ENCODE data around the gene COL4A4. TPM values are rescaled to one million over a fixed set of nuclear protein-coding genes. Genes with fewer than 3 reads are reported as not detected.

COL4A4 gene
- total and polyA plus RNA-seq, 2 experiments from 2014 or later, result 1.3 to 3.1 TPM

GRCh38 chr2:227186751-227187150 is 22.7 kb upstream of the COL4A4 start:
- H3K79me2 ChIP-seq (replicated peaks; ENCODE audit: insufficient read depth), result no peaks in the 10 kb centered on the region
- H3F3A ChIP-seq (replicated peaks; ENCODE audit: low read depth), result no peaks in the 10 kb centered on the region
- H3K4me1 ChIP-seq (ENCODE audit: insufficient read depth), result peaks cover 29% of the 10 kb centered on the region
- TF ChIP-seq EZH2phosphoT487 (IDR thresholded peaks at IDR 0.05; ENCODE audit: unreplicated experiment), result no peak
- TF ChIP-seq JUNB (IDR thresholded peaks at IDR 0.05; ENCODE audit: unreplicated experiment), result no peak
- TF ChIP-seq NANOG (IDR thresholded peaks at IDR 0.05; ENCODE audit: borderline replicate concordance), result no peak
- no peak for TF ChIP-seq CREB1 (CRISPR knock-in tag; IDR thresholded peaks at IDR 0.05; ENCODE audit: low read depth)
- no peak for TF ChIP-seq STAT1 (IDR thresholded peaks at IDR 0.05; ENCODE audit: unreplicated experiment)
- TF ChIP-seq POLR2AphosphoS5 (IDR thresholded peaks at IDR 0.05; ENCODE audit: low read depth), result no peak
- no peak for TF ChIP-seq ZNF114 (CRISPR knock-in tag; IDR thresholded peaks at IDR 0.05)
- no peak for TF ChIP-seq EZH2 (IDR thresholded peaks at IDR 0.05; ENCODE audit: low read depth, unreplicated experiment)
- no peak overlapping the region for H3K27ac ChIP-seq (ENCODE audit: low read depth)
- DNase-seq (ENCODE audit: low spot score), result no peak
- peaks cover 22% of the 10 kb centered on the region for H3K9me2 ChIP-seq (ENCODE audit: insufficient read depth)
- no peak overlapping the region for H3K4me2 ChIP-seq
- Mint-ChIP-seq H3K9me3 (no peaks in the 10 kb centered on the region; the same call in 1 of the 3 replicates), H3K4me1 (peaks cover 39% of the 10 kb centered on the region), H3K36me3 (ENCODE audit: low read depth) (no peaks in the 10 kb centered on the region; the same call in 2 of the 3 replicates), H3K27ac (no peak overlapping the region), H3K27me3 (ENCODE audit: insufficient read depth, low read depth, poor library complexity) (peaks cover 2% of the 10 kb centered on the region), H3K4me3 (no peak overlapping the region)
- H3K27me3 ChIP-seq (ENCODE audit: insufficient read depth), result no peaks in the 10 kb centered on the region
- H3K36me3 ChIP-seq (ENCODE audit: insufficient read depth), result no peaks in the 10 kb centered on the region
- no peak for ATAC-seq
- H2AFZ ChIP-seq, result no peak overlapping the region
- H4K20me1 ChIP-seq (replicated peaks; ENCODE audit: insufficient read depth), result no peaks in the 10 kb centered on the region
- no peak overlapping the region for H3K4me3 ChIP-seq

GRCh38 chr2:227185615-227186232 is 21.7 kb upstream of the COL4A4 start:
- no peaks in the 10 kb centered on the region for H3K79me2 ChIP-seq (replicated peaks; ENCODE audit: insufficient read depth)
- H3K4me3 Mint-ChIP-seq, result no peak overlapping the region
- ATAC-seq (no peak), DNase-seq (ENCODE audit: low spot score) (no peak)
- H4K20me1 ChIP-seq (replicated peaks; ENCODE audit: insufficient read depth), result no peaks in the 10 kb centered on the region
- H3K27ac Mint-ChIP-seq, result no peak overlapping the region
- peak overlapping the region; percentile 66 for H3K4me2 ChIP-seq
- peaks cover 2% of the 10 kb centered on the region for H3K27me3 Mint-ChIP-seq (ENCODE audit: insufficient read depth, low read depth, poor library complexity)
- peaks cover 22% of the 10 kb centered on the region for H3K9me2 ChIP-seq (ENCODE audit: insufficient read depth)
- no peak overlapping the region for H2AFZ ChIP-seq
- no peaks in the 10 kb centered on the region; the same call in 1 of the 3 replicates for H3K9me3 Mint-ChIP-seq
- no peaks in the 10 kb centered on the region for H3F3A ChIP-seq (replicated peaks; ENCODE audit: low read depth)
- TF ChIP-seq REST (IDR thresholded peaks at IDR 0.05; ENCODE audit: unreplicated experiment), result no peak
- TF ChIP-seq ZNF331 (CRISPR knock-in tag; IDR thresholded peaks at IDR 0.05; ENCODE audit: low read depth), result no peak
- TF ChIP-seq, protein P1, sequence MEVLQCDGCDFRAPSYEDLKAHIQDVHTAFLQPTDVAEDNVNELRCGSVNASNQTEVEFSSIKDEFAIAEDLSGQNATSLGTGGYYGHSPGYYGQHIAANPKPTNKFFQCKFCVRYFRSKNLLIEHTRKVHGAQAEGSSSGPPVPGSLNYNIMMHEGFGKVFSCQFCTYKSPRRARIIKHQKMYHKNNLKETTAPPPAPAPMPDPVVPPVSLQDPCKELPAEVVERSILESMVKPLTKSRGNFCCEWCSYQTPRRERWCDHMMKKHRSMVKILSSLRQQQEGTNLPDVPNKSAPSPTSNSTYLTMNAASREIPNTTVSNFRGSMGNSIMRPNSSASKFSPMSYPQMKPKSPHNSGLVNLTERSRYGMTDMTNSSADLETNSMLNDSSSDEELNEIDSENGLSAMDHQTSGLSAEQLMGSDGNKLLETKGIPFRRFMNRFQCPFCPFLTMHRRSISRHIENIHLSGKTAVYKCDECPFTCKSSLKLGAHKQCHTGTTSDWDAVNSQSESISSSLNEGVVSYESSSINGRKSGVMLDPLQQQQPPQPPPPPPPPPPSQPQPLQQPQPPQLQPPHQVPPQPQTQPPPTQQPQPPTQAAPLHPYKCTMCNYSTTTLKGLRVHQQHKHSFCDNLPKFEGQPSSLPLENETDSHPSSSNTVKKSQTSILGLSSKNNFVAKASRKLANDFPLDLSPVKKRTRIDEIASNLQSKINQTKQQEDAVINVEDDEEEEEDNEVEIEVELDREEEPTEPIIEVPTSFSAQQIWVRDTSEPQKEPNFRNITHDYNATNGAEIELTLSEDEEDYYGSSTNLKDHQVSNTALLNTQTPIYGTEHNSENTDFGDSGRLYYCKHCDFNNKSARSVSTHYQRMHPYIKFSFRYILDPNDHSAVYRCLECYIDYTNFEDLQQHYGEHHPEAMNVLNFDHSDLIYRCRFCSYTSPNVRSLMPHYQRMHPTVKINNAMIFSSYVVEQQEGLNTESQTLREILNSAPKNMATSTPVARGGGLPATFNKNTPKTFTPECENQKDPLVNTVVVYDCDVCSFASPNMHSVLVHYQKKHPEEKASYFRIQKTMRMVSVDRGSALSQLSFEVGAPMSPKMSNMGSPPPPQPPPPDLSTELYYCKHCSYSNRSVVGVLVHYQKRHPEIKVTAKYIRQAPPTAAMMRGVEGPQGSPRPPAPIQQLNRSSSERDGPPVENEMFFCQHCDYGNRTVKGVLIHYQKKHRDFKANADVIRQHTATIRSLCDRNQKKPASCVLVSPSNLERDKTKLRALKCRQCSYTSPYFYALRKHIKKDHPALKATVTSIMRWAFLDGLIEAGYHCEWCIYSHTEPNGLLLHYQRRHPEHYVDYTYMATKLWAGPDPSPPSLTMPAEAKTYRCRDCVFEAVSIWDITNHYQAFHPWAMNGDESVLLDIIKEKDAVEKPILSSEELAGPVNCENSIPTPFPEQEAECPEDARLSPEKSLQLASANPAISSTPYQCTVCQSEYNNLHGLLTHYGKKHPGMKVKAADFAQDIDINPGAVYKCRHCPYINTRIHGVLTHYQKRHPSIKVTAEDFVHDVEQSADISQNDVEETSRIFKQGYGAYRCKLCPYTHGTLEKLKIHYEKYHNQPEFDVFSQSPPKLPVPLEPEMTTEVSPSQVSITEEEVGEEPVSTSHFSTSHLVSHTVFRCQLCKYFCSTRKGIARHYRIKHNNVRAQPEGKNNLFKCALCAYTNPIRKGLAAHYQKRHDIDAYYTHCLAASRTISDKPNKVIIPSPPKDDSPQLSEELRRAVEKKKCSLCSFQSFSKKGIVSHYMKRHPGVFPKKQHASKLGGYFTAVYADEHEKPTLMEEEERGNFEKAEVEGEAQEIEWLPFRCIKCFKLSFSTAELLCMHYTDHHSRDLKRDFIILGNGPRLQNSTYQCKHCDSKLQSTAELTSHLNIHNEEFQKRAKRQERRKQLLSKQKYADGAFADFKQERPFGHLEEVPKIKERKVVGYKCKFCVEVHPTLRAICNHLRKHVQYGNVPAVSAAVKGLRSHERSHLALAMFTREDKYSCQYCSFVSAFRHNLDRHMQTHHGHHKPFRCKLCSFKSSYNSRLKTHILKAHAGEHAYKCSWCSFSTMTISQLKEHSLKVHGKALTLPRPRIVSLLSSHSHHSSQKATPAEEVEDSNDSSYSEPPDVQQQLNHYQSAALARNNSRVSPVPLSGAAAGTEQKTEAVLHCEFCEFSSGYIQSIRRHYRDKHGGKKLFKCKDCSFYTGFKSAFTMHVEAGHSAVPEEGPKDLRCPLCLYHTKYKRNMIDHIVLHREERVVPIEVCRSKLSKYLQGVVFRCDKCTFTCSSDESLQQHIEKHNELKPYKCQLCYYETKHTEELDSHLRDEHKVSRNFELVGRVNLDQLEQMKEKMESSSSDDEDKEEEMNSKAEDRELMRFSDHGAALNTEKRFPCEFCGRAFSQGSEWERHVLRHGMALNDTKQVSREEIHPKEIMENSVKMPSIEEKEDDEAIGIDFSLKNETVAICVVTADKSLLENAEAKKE (CRISPR knock-in tag; IDR thresholded peaks at IDR 0.05), result no peak
- TF ChIP-seq STAT1 (IDR thresholded peaks at IDR 0.05; ENCODE audit: unreplicated experiment), result no peak
- no peak for TF ChIP-seq POLR2AphosphoS5 (IDR thresholded peaks at IDR 0.05; ENCODE audit: low read depth)
- no peaks in the 10 kb centered on the region; the same call in 2 of the 3 replicates for H3K36me3 Mint-ChIP-seq (ENCODE audit: low read depth)
- no peaks in the 10 kb centered on the region for H3K27me3 ChIP-seq (ENCODE audit: insufficient read depth)
- H3K36me3 ChIP-seq (ENCODE audit: insufficient read depth), result no peaks in the 10 kb centered on the region
- H3K4me1 Mint-ChIP-seq, result peaks cover 33% of the 10 kb centered on the region
- H3K27ac ChIP-seq (ENCODE audit: low read depth), result peak overlapping the region; percentile 11; the same call in 1 of the 2 replicates
- peaks cover 26% of the 10 kb centered on the region for H3K4me1 ChIP-seq (ENCODE audit: insufficient read depth)
- no peak overlapping the region for H3K4me3 ChIP-seq
